ENCODE measurements around the gene CENPN. TPM values are rescaled to one million over a fixed set of nuclear protein-coding genes. Genes with fewer than 3 reads are reported as not detected.

CENPN gene
- total and polyA plus RNA-seq, 2 of the 13 experiments (the other 11 are each of a cell fraction or from before 2014, with no cell fraction given) = 29.7 to 129 TPM

- TF ChIP-seq, protein P1, sequence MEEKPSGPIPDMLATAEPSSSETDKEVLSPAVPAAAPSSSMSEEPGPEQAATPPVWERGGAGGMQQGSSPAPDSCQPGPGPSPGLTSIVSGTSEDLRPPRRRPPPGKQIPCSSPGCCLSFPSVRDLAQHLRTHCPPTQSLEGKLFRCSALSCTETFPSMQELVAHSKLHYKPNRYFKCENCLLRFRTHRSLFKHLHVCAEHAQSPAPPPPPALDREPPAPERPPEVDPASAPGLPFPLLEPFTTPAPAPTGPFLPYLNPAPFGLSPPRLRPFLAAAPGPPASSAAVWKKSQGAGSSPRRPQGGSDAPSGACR (CRISPR knock-in tag; IDR thresholded peaks at IDR 0.05) = no peak; the same call in 1 of the 2 replicates
- TF ChIP-seq ELF4 (CRISPR knock-in tag; IDR thresholded peaks at IDR 0.05; ENCODE audit: borderline replicate concordance) = no peak
- TF ChIP-seq ZNF891 (CRISPR knock-in tag; IDR thresholded peaks at IDR 0.05) = no peak
- TF ChIP-seq IRF9 (CRISPR knock-in tag; IDR thresholded peaks at IDR 0.05; ENCODE audit: borderline replicate concordance) = no peak
- no peak for TF ChIP-seq KAT2B (IDR thresholded peaks at IDR 0.05; ENCODE audit: borderline replicate concordance, low read depth, low read length)
- peak; percentile 52 for TF ChIP-seq TAF15 (IDR thresholded peaks at IDR 0.05; ENCODE audit: low read depth, low read length, poor library complexity, severe bottlenecking)
- TF ChIP-seq, protein P2, sequence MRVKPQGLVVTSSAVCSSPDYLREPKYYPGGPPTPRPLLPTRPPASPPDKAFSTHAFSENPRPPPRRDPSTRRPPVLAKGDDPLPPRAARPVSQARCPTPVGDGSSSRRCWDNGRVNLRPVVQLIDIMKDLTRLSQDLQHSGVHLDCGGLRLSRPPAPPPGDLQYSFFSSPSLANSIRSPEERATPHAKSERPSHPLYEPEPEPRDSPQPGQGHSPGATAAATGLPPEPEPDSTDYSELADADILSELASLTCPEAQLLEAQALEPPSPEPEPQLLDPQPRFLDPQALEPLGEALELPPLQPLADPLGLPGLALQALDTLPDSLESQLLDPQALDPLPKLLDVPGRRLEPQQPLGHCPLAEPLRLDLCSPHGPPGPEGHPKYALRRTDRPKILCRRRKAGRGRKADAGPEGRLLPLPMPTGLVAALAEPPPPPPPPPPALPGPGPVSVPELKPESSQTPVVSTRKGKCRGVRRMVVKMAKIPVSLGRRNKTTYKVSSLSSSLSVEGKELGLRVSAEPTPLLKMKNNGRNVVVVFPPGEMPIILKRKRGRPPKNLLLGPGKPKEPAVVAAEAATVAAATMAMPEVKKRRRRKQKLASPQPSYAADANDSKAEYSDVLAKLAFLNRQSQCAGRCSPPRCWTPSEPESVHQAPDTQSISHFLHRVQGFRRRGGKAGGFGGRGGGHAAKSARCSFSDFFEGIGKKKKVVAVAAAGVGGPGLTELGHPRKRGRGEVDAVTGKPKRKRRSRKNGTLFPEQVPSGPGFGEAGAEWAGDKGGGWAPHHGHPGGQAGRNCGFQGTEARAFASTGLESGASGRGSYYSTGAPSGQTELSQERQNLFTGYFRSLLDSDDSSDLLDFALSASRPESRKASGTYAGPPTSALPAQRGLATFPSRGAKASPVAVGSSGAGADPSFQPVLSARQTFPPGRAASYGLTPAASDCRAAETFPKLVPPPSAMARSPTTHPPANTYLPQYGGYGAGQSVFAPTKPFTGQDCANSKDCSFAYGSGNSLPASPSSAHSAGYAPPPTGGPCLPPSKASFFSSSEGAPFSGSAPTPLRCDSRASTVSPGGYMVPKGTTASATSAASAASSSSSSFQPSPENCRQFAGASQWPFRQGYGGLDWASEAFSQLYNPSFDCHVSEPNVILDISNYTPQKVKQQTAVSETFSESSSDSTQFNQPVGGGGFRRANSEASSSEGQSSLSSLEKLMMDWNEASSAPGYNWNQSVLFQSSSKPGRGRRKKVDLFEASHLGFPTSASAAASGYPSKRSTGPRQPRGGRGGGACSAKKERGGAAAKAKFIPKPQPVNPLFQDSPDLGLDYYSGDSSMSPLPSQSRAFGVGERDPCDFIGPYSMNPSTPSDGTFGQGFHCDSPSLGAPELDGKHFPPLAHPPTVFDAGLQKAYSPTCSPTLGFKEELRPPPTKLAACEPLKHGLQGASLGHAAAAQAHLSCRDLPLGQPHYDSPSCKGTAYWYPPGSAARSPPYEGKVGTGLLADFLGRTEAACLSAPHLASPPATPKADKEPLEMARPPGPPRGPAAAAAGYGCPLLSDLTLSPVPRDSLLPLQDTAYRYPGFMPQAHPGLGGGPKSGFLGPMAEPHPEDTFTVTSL (CRISPR knock-in tag; IDR thresholded peaks at IDR 0.05; ENCODE audit: borderline replicate concordance) = no peak
- TF ChIP-seq, protein P3, sequence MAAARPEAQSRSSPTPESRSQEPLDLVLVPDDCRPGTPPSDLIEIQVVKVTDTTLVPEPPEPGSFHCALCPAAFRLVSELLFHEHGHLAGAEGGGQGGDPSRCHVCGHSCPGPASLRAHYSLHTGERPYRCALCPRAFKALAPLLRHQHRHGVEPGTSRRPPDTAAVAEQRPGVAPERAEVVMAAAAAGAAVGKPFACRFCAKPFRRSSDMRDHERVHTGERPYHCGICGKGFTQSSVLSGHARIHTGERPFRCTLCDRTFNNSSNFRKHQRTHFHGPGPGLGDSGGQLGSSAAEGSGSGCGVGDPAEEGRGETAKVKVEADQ (CRISPR knock-in tag; IDR thresholded peaks at IDR 0.05; ENCODE audit: borderline replicate concordance) = no peak
- TF ChIP-seq PAX8 (CRISPR knock-in tag; IDR thresholded peaks at IDR 0.05; ENCODE audit: borderline replicate concordance) = no peak
- no peak for TF ChIP-seq ZNF878 (CRISPR knock-in tag; IDR thresholded peaks at IDR 0.05)
- no peak for TF ChIP-seq ISX (CRISPR knock-in tag; conservative IDR thresholded peaks at IDR 0.05)
- TF ChIP-seq CC2D1A (CRISPR knock-in tag; IDR thresholded peaks at IDR 0.05) = no peak
- no peak for TF ChIP-seq CHCHD3 (CRISPR knock-in tag; IDR thresholded peaks at IDR 0.05)
- TF ChIP-seq ZNF607 (CRISPR knock-in tag; IDR thresholded peaks at IDR 0.05; ENCODE audit: borderline replicate concordance) = no peak
- TF ChIP-seq BRF2 (CRISPR knock-in tag; IDR thresholded peaks at IDR 0.05) = peak; percentile 42; the same call in 1 of the 2 replicates
Observed at GRCh38 chr16:81076566-81077075, 69.6 kb downstream of the CENPN start (continued).

Data from HepG2 (cell line).